Vagina (tissue), 2 donors: ENCODE results near the gene TMA16. TPM values are rescaled to one million over a fixed set of nuclear protein-coding genes. Genes with fewer than 3 reads are reported as not detected.
A peak's percentile ranks its signal among the peaks of the same experiment; 100 is the strongest.

Experiments
- DNase-seq, 2 donors: peaks; one replicate each; pipeline ENCODE4 v3.0.0-alpha.2; 2017; ENCODE audit errors: extremely low spot score in 2 of 2
- H3K27ac ChIP-seq: fragments of 200-600 bp; sonication (generic); one replicate; pipeline ENCODE4 v1.5.1; 2019
- H3K27me3 ChIP-seq: fragments of 200-600 bp; sonication (generic); one replicate; pipeline ENCODE4 v1.5.1; 2019
- H3K36me3 ChIP-seq, 2 donors: fragments of 200-600 bp; sonication (generic); one replicate each; pipeline ENCODE4 v1.5.1; 2017 to 2019
- H3K4me1 ChIP-seq: fragments of 200-600 bp; sonication (generic); one replicate; pipeline ENCODE4 v1.5.1; 2019
- H3K4me3 ChIP-seq, 2 donors: fragments of 200-600 bp; sonication (generic); 1 replicate in 1 of 2; 2 replicates in 1 of 2; pipeline ENCODE4 v1.5.1; 2016 to 2019
- H3K9me3 ChIP-seq: fragments of 200-600 bp; sonication (generic); one replicate; pipeline ENCODE4 v1.5.1; 2019
- POLR2A ChIP-seq, 2 donors: fragments of 450-650 bp; IDR thresholded peaks; one replicate each; pipeline ENCODE4 v1.6.1; 2017; ENCODE audit warnings: antibody characterized with exemption in 2 of 2, mild to moderate bottlenecking in 2 of 2, moderate library complexity in 2 of 2
- POLR2AphosphoS5 ChIP-seq, 2 donors: sonication (generic); formaldehyde crosslinking; IDR thresholded peaks; one replicate each; pipeline ENCODE4 v1.9.0; 2017; ENCODE audit warnings: antibody characterized with exemption in 2 of 2, mild to moderate bottlenecking in 2 of 2, low read depth in 1 of 2; ENCODE audit not compliant: insufficient read depth in 1 of 2
- intact Hi-C: fragments of 100-400 bp; cut with DNase I; formaldehyde crosslinking; loops from one replicate; pipeline ENCODE4 v1.15.1; 2023
- total RNA-seq: library from RNA; depleted of rRNA; stranded (reverse); fragments of >200 nt; gene quantifications from one replicate; pipeline ENCODE4 v1.2.3, GENCODE V29; 2016
- TF ChIP-seq, protein P1 (sequence below), 3 experiments: fragments of 450-650 bp in 2 of 3; fragments of 200-600 bp in 1 of 3; sonication (generic) in 1 of 3; IDR thresholded peaks; one replicate each; pipeline ENCODE4 v1.5.1; 2017 to 2019; ENCODE audit warnings: antibody characterized with exemption in 3 of 3, mild to moderate bottlenecking in 2 of 3, moderate library complexity in 2 of 3

TMA16 gene
- total RNA-seq, 1 donor from 2014 or later: 35.8 TPM

DNA sequence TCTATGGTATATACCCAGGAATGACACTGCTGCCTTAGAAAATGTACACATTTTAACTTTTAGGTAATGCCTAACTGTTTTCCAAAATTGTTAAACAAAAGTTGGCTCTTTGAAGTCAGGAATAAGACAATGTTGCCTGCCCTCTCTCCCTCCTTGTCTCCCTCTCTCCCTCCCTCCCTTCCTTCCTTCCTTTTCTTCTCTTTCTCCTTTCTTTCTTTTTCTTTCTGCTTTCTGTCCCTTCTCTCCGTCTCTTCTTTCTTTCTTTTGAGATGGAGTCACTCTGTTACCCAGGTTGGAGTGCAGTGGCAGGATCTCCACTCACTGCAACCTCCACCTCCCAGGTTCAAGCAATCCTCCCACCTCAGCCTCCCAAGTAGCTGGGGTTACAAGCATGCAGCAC is 4.6 kb upstream of the TMA16 start:
- no peak for TF ChIP-seq POLR2A (IDR thresholded peaks at IDR 0.05)
- TF ChIP-seq, protein P1, sequence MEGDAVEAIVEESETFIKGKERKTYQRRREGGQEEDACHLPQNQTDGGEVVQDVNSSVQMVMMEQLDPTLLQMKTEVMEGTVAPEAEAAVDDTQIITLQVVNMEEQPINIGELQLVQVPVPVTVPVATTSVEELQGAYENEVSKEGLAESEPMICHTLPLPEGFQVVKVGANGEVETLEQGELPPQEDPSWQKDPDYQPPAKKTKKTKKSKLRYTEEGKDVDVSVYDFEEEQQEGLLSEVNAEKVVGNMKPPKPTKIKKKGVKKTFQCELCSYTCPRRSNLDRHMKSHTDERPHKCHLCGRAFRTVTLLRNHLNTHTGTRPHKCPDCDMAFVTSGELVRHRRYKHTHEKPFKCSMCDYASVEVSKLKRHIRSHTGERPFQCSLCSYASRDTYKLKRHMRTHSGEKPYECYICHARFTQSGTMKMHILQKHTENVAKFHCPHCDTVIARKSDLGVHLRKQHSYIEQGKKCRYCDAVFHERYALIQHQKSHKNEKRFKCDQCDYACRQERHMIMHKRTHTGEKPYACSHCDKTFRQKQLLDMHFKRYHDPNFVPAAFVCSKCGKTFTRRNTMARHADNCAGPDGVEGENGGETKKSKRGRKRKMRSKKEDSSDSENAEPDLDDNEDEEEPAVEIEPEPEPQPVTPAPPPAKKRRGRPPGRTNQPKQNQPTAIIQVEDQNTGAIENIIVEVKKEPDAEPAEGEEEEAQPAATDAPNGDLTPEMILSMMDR (IDR thresholded peaks at IDR 0.05): no peak
- no peak for TF ChIP-seq POLR2AphosphoS5 (IDR thresholded peaks at IDR 0.05; ENCODE audit: insufficient read depth in 1 of 2, low read depth in 1 of 2)
- intact Hi-C loops: loop anchor here (5.0 kb wide), 1 partner anchor 57 kb away; no protein-coding TSS in a partner anchor
- Histone ChIP-seq H3K27me3 (no peaks in the 10 kb centered on the region), H3K36me3 (no peaks in the 10 kb centered on the region), H3K4me3 (no peak overlapping the region), H3K27ac (no peak overlapping the region), H3K4me1 (no peaks in the 10 kb centered on the region), H3K9me3 (no peaks in the 10 kb centered on the region)
- DNase-seq: no peak

GRCh38 chr4:163492951-163493504 is 1.5 kb upstream of the TMA16 start:
- intact Hi-C loops: no loop called here
- DNase-seq: no peak
- no peak for TF ChIP-seq POLR2A (IDR thresholded peaks at IDR 0.05)
- TF ChIP-seq, protein P1 (IDR thresholded peaks at IDR 0.05): no peak
- TF ChIP-seq POLR2AphosphoS5 (IDR thresholded peaks at IDR 0.05; ENCODE audit: insufficient read depth in 1 of 2, low read depth in 1 of 2): no peak
- Histone ChIP-seq H3K27ac (no peak overlapping the region), H3K4me3 (no peak overlapping the region), H3K27me3 (no peaks in the 10 kb centered on the region), H3K9me3 (no peaks in the 10 kb centered on the region), H3K4me1 (peaks cover 23% of the 10 kb centered on the region), H3K36me3 (no peaks in the 10 kb centered on the region)

GRCh38 chr4:163493643-163494359 is 689 bp upstream of the TMA16 start:
- Histone ChIP-seq H3K27me3 (no peaks in the 10 kb centered on the region), H3K4me3 (peak overlapping the region; percentile 69 to 83), H3K27ac (peak overlapping the region; percentile 86), H3K4me1 (peaks cover 23% of the 10 kb centered on the region), H3K36me3 (no peaks in the 10 kb centered on the region), H3K9me3 (no peaks in the 10 kb centered on the region)
- intact Hi-C loops: no loop called here
- DNase-seq: no peak
- TF ChIP-seq, protein P1 (IDR thresholded peaks at IDR 0.05): no peak
- TF ChIP-seq POLR2AphosphoS5 (IDR thresholded peaks at IDR 0.05; ENCODE audit: insufficient read depth in 1 of 2, low read depth in 1 of 2): no peak
- TF ChIP-seq POLR2A (IDR thresholded peaks at IDR 0.05): no peak

- H3K36me3 ChIP-seq: no peaks in the 10 kb centered on the region
- H3K9me3 ChIP-seq: no peaks in the 10 kb centered on the region
- peak overlapping the region; percentile 86 for H3K27ac ChIP-seq
- H3K4me1 ChIP-seq: peaks cover 23% of the 10 kb centered on the region
- H3K27me3 ChIP-seq: no peaks in the 10 kb centered on the region
- H3K4me3 ChIP-seq: peak overlapping the region in 1 of 2 donors; percentile 69
- TF ChIP-seq POLR2AphosphoS5 (IDR thresholded peaks at IDR 0.05; ENCODE audit: insufficient read depth in 1 of 2, low read depth in 1 of 2): no peak
- no peak for TF ChIP-seq POLR2A (IDR thresholded peaks at IDR 0.05)
- TF ChIP-seq, protein P1 (IDR thresholded peaks at IDR 0.05): no peak
- intact Hi-C loops: no loop called here
- no peak for DNase-seq
Measured at GRCh38 chr4:163495900-163496299, 1.4 kb downstream of the TMA16 start.

DNA sequence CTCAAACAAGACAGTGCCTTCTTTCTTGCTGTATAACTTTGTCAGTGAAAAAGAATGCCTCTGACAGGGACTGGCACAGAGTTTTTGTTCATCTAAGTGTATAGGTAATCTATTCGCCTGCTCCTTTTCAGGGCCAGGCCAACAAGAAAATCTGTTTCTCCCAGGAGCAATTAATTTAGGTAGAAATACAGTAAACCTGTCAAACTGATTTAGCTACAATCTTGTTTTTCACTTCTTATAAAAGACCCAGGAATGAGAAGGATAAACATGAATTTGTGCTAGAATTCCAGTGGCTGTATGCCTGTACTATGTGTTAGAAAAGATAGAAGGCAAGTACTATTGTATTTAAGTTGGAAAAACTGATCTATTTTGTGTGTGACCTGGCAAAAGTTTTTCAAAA is 6.1 kb downstream of the TMA16 start:
- H3K27me3 ChIP-seq: no peaks in the 10 kb centered on the region
- H3K4me3 ChIP-seq: no peak overlapping the region
- H3K9me3 ChIP-seq: no peaks in the 10 kb centered on the region
- intact Hi-C loops: no loop called here
- no peaks in the 10 kb centered on the region for H3K36me3 ChIP-seq
- DNase-seq: no peak
- H3K27ac ChIP-seq: no peak overlapping the region
- TF ChIP-seq, protein P1 (IDR thresholded peaks at IDR 0.05): no peak
- TF ChIP-seq POLR2A (IDR thresholded peaks at IDR 0.05): no peak
- H3K4me1 ChIP-seq: peaks cover 30% of the 10 kb centered on the region
